ENCODE results near the gene BPI.
"Not testable (repeated sequence)": the region's sequence is repeated elsewhere in the genome, so short reads cannot be mapped to it uniquely, and the experiment has no call there.

The BPI gene

DNA sequence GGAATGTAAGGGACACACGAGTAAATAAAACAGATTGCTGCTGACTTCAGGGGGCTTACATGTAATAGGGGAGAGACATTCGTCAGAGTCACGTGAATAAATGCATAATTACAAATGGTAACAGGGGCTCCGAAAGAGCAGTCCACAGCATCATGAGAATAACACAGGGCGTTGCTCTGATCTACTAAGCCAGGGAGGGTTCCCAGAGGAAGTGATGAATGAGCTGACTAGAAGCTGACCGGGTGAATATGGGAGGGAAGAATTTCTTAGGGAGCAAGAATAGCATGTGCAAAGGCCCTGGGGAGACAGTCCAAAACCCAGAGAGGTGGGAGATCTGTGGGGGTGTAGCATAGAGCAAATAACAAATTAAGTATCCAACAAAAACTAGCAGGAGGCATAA is 2.4 kb downstream of the BPI start:
- no peak for DNase-seq

GRCh38 chr20:38307371-38308046 is 3.6 kb downstream of the BPI start:
- DNase-seq = no peak

GRCh38 chr20:38308047-38308438 is 4.1 kb downstream of the BPI start:
- DNase-seq = no peak

- DNase-seq = no peak
These were observed 4.5 kb downstream of the BPI start for GRCh38 chr20:38308447-38308846.

- DNase-seq = no peak
These were observed 7.1 kb downstream of the BPI start for GRCh38 chr20:38311091-38311490.

- no peak for DNase-seq
These were observed 7.5 kb downstream of the BPI start for GRCh38 chr20:38311491-38311890.

- no peak for DNase-seq
These were observed 9.7 kb downstream of the BPI start for GRCh38 chr20:38313676-38314075.

GRCh38 chr20:38314350-38314749 is 10.4 kb downstream of the BPI start:
- DNase-seq = not testable (repeated sequence)

DNA sequence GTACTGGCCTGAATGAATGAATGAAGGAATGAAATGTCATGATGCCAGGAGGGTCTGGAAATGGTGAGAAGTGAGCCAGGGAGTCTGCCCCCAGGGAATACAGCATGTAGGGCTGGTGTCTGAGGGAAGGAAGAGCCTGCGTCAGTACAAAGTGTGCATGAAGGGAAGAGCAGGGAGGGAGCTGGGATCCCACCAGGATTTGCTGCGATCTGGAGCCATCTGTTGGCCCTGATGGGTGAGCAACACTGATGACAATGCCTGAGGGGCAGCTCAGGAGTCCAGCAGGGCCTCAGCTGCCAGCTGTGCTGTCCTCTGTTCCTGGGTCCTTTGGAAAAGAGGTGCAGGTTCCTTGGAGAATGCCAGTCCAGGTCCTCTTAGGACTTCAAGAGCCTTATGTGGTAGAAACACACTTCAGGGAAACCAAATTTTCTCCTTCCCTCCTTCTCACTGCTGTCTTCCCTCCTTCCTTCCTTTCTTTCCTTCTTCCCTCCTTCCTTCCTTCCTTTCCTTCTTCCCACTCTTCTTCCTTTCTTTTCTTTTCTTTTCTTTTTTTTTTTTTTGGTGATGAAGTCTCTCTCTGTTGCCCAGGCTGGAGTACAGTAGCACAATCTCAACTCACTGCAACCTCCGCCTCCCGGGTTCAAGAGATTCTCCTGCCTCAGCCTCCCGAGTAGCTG is 11.5 kb downstream of the BPI start:
- DNase-seq = no peak

DNA sequence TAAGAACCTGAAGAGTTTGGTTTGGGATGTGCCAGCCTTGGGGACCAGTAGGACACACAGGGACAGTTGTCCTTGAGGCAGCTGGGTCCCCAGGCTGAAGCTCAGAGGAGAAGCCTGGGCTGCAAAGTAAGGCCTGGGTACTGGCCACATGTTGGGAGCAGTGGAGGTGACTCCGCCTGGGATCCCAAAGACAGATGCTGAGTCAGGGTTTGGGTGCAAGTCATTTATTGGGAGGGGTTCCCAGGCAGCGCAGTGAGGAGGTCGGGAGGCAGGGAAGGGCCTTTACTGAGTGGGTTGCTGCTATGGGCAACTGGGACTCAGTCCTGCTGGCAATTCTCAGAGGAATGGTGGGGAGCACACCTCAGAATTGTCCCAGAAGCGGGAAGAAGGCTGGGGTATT is 12.4 kb downstream of the BPI start:
- DNase-seq = no peak

- DNase-seq = no peak
These were observed 13.5 kb downstream of the BPI start for GRCh38 chr20:38317422-38317821.

- no peak for DNase-seq
These were observed 16.3 kb downstream of the BPI start for GRCh38 chr20:38320221-38320620.

DNA sequence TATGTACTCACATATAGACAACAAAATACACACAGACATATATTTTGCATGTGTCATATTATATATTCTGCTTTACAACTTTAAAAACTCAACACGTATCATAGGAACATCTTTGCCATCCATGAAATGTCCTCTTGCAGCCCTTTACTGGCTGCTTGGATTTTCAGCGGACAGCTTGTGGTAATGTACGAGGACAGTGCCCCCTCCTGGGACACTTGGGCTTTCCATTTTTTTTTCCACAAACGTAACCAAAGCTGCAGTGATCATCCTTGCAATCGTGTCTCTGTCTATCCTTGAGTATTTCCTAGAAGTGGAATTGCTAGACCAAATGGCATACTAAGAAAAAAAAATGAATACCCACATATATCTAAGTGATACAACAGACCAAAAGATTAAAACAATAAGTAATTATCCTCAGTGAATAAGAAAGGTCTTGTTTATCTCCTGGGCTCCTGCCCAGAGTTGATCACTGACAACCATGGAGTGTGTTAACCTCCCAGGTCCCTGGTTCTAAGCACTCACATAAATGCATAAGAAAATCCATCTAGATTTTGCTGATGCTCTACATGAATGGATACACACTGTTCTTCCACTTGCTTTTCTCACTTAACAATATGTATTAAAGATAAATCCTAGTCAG is 18.1 kb downstream of the BPI start:
- peak; percentile 50 for DNase-seq

DNA sequence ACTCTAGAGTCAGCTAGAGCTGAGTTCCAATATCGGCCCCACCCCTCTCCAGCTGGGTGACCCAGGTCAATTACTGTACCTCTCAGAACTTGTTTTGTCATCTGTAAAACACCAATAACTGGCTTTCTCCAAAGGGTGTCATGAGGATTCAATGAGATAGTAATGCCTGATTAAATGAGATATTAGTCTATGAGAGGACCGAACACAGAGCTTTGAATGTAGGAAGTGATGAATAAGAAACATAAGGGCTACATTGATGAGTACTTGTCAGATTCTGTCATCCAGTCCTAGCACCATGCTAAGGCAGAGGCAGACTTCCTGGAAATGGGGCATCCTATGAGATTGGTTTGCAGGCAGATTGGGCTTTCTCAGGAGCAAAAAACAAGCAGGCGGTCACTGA is 20.2 kb downstream of the BPI start:
- DNase-seq = no peak

- DNase-seq = no peak
These were observed 21.2 kb downstream of the BPI start for GRCh38 chr20:38325167-38325566.

DNA sequence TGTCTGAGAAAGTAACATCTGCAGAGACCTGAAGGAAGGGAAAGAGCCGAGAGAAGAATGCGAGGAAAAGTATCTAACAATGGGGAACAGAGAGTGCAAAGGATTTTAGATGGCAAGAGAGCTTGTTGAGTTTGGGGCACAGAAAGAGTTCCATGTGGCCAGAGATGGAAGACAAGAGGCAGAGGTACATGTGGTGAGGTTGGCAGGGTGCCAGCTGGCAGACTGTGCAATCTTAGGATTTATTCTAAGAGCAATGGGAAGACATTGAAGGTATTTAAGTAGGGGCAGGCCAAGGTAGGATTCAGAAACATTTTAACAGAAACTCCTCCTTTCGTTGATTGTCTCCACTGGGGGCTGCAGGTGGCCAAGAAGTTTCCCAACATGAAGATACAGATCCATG is 21.9 kb downstream of the BPI start:
- no peak for DNase-seq

- no peak for DNase-seq
These were observed 22.4 kb downstream of the BPI start for GRCh38 chr20:38326309-38326708.

DNA sequence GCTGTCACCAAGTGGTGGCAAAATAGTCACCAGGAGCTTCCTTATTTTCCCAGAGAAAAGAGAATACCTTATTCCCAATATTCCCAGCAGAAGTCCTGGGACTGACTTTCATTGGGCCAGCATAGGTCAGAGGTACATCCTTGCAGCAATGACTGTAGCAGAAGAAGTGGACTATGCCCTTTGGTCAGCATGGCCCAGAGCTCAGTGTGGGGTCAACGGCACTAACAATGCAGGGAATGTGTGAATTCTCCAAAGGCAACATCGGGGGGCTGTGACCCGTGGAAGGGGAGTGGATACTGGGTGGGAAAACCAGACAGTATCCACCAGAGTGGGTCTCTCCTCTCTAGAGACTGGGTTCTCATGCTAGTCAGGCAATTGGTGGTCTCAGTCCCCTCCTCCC is 26.7 kb downstream of the BPI start:
- no peak for DNase-seq

DNA sequence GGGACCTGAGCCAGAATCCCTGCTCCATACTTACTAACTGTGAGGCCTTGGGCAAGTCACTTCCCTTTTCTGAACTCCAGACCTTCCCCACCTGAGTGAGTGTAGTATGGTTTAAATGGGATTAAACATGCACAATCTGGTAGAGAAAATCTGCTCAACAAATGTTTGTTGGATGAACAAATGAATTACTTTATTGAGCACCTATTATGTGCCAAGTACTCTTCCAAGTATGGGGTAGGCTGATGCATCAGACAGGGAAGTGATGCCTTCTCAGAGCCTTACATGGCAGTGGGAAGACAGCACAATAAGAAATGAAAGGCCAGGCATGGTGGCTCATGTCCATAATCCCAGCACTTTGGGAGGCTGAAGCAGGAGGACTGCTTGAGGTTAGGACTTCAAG is 27.3 kb downstream of the BPI start:
- DNase-seq = no peak

DNA sequence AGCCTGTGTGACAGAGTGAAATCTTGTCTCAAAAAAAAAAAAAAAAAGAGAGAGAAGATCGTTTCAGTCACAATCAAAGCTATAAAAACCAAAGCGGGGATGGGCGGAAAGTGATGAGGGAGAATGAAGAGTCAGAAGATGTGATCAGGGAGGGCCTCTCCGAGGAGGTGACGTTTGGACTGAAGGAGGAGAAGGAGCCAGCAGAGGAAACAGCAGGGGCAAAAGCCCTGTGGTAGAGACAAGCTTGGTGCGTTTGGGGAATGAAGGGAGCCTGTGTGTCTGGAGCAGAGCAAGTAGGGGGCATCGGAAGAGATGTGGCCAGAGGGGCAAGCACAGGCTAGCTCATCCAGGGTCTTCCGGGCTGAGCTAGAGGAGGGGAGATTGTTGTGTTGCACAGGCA is 27.9 kb downstream of the BPI start:
- DNase-seq = no peak

GRCh38 chr20:38334016-38334415 is 30.1 kb downstream of the BPI start:
- no peak for DNase-seq

DNA sequence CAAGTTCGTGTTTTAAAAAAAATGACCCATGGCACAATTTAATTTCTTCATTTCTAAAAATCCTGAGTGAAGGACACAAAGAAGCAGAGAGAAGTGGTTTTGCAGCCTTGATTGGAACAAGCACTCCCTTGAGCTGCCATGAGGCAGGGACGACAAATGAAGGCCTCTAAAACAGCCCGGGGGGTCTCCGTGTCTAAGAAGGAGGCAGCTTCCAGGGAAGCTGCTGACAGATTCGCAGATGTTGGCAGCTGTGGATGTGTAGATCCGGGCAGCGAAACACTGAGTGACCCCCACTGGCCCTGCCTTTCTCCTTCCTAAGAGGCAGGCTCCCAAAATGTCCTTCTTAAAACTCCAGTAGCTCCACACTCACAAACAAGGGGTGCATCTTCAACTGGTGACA is 32.8 kb downstream of the BPI start:
- DNase-seq = no peak

DNA sequence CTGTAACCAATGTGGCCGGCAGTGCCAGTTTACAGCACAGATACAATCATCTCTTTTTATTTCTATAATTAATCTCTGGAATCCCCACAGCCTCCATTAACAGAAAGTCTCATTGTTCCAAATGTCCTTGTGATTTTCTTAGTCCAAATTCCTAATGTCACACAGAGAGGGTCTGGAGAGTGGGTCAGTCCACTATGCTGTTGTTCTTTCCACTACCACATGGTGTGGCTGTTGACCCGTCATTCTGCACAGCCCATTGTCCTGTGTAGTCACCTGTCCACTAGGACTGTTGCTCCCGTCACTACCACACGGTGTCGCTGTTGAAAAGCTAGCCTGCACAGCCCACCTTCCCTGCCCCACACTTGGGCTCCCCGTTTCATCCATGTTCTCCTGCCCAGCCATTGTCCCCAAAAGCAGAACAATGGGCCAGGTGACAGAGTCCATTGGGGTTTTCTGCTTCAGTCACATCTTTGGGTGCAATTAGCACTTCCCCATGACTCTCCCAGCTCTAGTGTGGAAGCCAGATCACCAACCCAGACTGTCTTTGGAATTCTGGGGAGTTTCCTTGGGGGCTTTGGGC is 33.7 kb downstream of the BPI start:
- DNase-seq = no peak

- no peak for DNase-seq
These were observed 35.0 kb downstream of the BPI start for GRCh38 chr20:38338849-38339520.
